Stimulated activated naive CD8-positive, alpha-beta T cell treated with anti-CD3 and anti-CD28 coated beads, Interleukin-15, Interleukin-2, amounts not matched to agents 100 ng/mL and 50 ng/mL, for 24 hours (primary cell): ENCODE results near the gene NRXN2.

Experiments
- H3K27ac Mint-ChIP-seq: one replicate; pipeline ENCODE4 v1.8.0; 2021; ENCODE audit warnings: mild to moderate bottlenecking, mixed read lengths
- H3K27me3 Mint-ChIP-seq: one replicate; pipeline ENCODE4 v1.8.0; 2021; ENCODE audit warnings: mixed read lengths
- H3K36me3 Mint-ChIP-seq: one replicate; pipeline ENCODE4 v1.8.0; 2021; ENCODE audit warnings: low read depth, mixed read lengths
- H3K4me1 Mint-ChIP-seq: one replicate; pipeline ENCODE4 v1.8.0; 2021; ENCODE audit warnings: low read depth, mixed read lengths
- H3K4me3 Mint-ChIP-seq: one replicate; pipeline ENCODE4 v1.8.0; 2021; ENCODE audit warnings: mild to moderate bottlenecking, mixed read lengths
- H3K9me3 Mint-ChIP-seq: one replicate; pipeline ENCODE4 v1.8.0; 2021; ENCODE audit warnings: mixed read lengths

The NRXN2 gene

GRCh38 chr11:64762674-64763525 is 39.9 kb upstream of the NRXN2 start:
- Mint-ChIP-seq H3K4me1 (peaks cover 78% of the 10 kb centered on the region), H3K4me3 (peak overlapping the region; percentile 1), H3K27me3 (no peaks in the 10 kb centered on the region), H3K9me3 (no peaks in the 10 kb centered on the region), H3K27ac (peak overlapping the region; percentile 85), H3K36me3 (peaks cover 50% of the 10 kb centered on the region)

GRCh38 chr11:64762277-64762673 is 39.3 kb upstream of the NRXN2 start:
- Mint-ChIP-seq H3K36me3 (peaks cover 45% of the 10 kb centered on the region), H3K27me3 (no peaks in the 10 kb centered on the region), H3K4me3 (no peak overlapping the region), H3K9me3 (no peaks in the 10 kb centered on the region), H3K4me1 (peaks cover 72% of the 10 kb centered on the region), H3K27ac (peak overlapping the region; percentile 85)

- no peaks in the 10 kb centered on the region for H3K9me3 Mint-ChIP-seq
- peak overlapping the region; percentile 74 for H3K27ac Mint-ChIP-seq
- peaks cover 60% of the 10 kb centered on the region for H3K4me1 Mint-ChIP-seq
- H3K4me3 Mint-ChIP-seq: no peak overlapping the region
- H3K27me3 Mint-ChIP-seq: no peaks in the 10 kb centered on the region
- peaks cover 34% of the 10 kb centered on the region for H3K36me3 Mint-ChIP-seq
Measured at GRCh38 chr11:64760759-64761420, 37.9 kb upstream of the NRXN2 start.

GRCh38 chr11:64759722-64760719 is 37.0 kb upstream of the NRXN2 start, which contains the start of gene PYGM:
Gene PYGM, minus strand, starts transcription at chr11:64759974. Its CDS starts 76 bp downstream, at chr11:64759898.
- Mint-ChIP-seq H3K27me3 (no peaks in the 10 kb centered on the region), H3K4me1 (peaks cover 52% of the 10 kb centered on the region), H3K4me3 (no peak within 1 kb of the TSS), H3K9me3 (no peaks in the 10 kb centered on the region), H3K36me3 (peaks cover 27% of the 10 kb centered on the region), H3K27ac (peak within 1 kb of the TSS; percentile 74)

- H3K4me3 Mint-ChIP-seq: no peak overlapping the region
- H3K27ac Mint-ChIP-seq: no peak overlapping the region
- no peaks in the 10 kb centered on the region for H3K9me3 Mint-ChIP-seq
- peaks cover 19% of the 10 kb centered on the region for H3K36me3 Mint-ChIP-seq
- no peaks in the 10 kb centered on the region for H3K27me3 Mint-ChIP-seq
- H3K4me1 Mint-ChIP-seq: peaks cover 44% of the 10 kb centered on the region
Measured at GRCh38 chr11:64759131-64759721, 36.2 kb upstream of the NRXN2 start.

- Mint-ChIP-seq H3K27ac (no peak overlapping the region), H3K4me1 (peaks cover 37% of the 10 kb centered on the region)
Measured at GRCh38 chr11:64758330-64759079, 35.5 kb upstream of the NRXN2 start.

GRCh38 chr11:64757549-64758329 is 34.7 kb upstream of the NRXN2 start:
- no peaks in the 10 kb centered on the region for H3K27me3 Mint-ChIP-seq
- no peaks in the 10 kb centered on the region for H3K9me3 Mint-ChIP-seq
- peaks cover 7% of the 10 kb centered on the region for H3K36me3 Mint-ChIP-seq
- no peak overlapping the region for H3K27ac Mint-ChIP-seq
- H3K4me3 Mint-ChIP-seq: no peak overlapping the region
- peaks cover 29% of the 10 kb centered on the region for H3K4me1 Mint-ChIP-seq

More at GRCh38 chr11:64758330-64759079, 35.5 kb upstream of the NRXN2 start:
- Mint-ChIP-seq H3K36me3 (peaks cover 12% of the 10 kb centered on the region), H3K9me3 (no peaks in the 10 kb centered on the region), H3K27me3 (no peaks in the 10 kb centered on the region), H3K4me3 (no peak overlapping the region)

- Mint-ChIP-seq H3K4me3 (no peak overlapping the region), H3K27ac (no peak overlapping the region), H3K36me3 (peaks cover 4% of the 10 kb centered on the region), H3K4me1 (peaks cover 14% of the 10 kb centered on the region), H3K9me3 (no peaks in the 10 kb centered on the region), H3K27me3 (no peaks in the 10 kb centered on the region)
Measured at GRCh38 chr11:64755681-64756361, 32.8 kb upstream of the NRXN2 start.

GRCh38 chr11:64754919-64755662 is 32.1 kb upstream of the NRXN2 start:
- H3K4me3 Mint-ChIP-seq: no peak overlapping the region
- no peaks in the 10 kb centered on the region for H3K9me3 Mint-ChIP-seq
- H3K27me3 Mint-ChIP-seq: no peaks in the 10 kb centered on the region
- H3K36me3 Mint-ChIP-seq: peaks cover 6% of the 10 kb centered on the region
- no peak overlapping the region for H3K27ac Mint-ChIP-seq
- H3K4me1 Mint-ChIP-seq: peaks cover 14% of the 10 kb centered on the region

- Mint-ChIP-seq H3K9me3 (no peaks in the 10 kb centered on the region), H3K27ac (no peak overlapping the region), H3K36me3 (peaks cover 8% of the 10 kb centered on the region), H3K27me3 (no peaks in the 10 kb centered on the region), H3K4me3 (no peak overlapping the region), H3K4me1 (peaks cover 9% of the 10 kb centered on the region)
Measured at GRCh38 chr11:64754124-64754918, 31.3 kb upstream of the NRXN2 start.

- peaks cover 9% of the 10 kb centered on the region for H3K4me1 Mint-ChIP-seq
Measured at GRCh38 chr11:64753380-64754123, 30.6 kb upstream of the NRXN2 start.

More at GRCh38 chr11:64753380-64754123, 30.6 kb upstream of the NRXN2 start:
- H3K27ac Mint-ChIP-seq: no peak overlapping the region
- peaks cover 8% of the 10 kb centered on the region for H3K36me3 Mint-ChIP-seq
- no peaks in the 10 kb centered on the region for H3K9me3 Mint-ChIP-seq
- no peaks in the 10 kb centered on the region for H3K27me3 Mint-ChIP-seq
- no peak overlapping the region for H3K4me3 Mint-ChIP-seq
